ENCODE measurements around the gene PRUNE1. TPM values are rescaled to one million over a fixed set of nuclear protein-coding genes. Genes with fewer than 3 reads are reported as not detected.

PRUNE1 gene
- total RNA-seq, 2 experiments from 2014 or later: 12.4 to 15.7 TPM

GRCh38 chr1:150976401-150976821, 31.8 kb upstream of the PRUNE1 start:
- no peaks in the 10 kb centered on the region for H3K9me3 Mint-ChIP-seq
- peaks cover 53% of the 10 kb centered on the region for H3K4me1 Mint-ChIP-seq (ENCODE audit: low read depth)
- ChIA-PET CTCF (interaction anchor here (0.9 to 8.4 kb wide), 7 partner anchors 8 to 416 kb away, joined by 3 to 103 read pairs (median 3); no protein-coding TSS in a partner anchor), POLR2A (interaction anchor here (0.6 to 1.9 kb wide), 6 partner anchors 8 to 399 kb away, joined by 3 to 10 read pairs (median 3); partner anchors contain the start of gene MINDY1)
- peak overlapping the region; percentile 79 for H3K4me3 Mint-ChIP-seq
- H3K27me3 Mint-ChIP-seq: no peaks in the 10 kb centered on the region
- no peak for TF ChIP-seq CTCF (IDR thresholded peaks at IDR 0.05)
- H3K27ac Mint-ChIP-seq: peak overlapping the region; percentile 91
- intact Hi-C loops (cut with micrococcal nuclease): no loop called here
- no peak for DNase-seq
- ATAC-seq: no peak
- peaks cover 22% of the 10 kb centered on the region for H3K36me3 Mint-ChIP-seq (ENCODE audit: low read depth)

GRCh38 chr1:150976879-150977694, 31.2 kb upstream of the PRUNE1 start:
- ChIA-PET POLR2A (interaction anchor here (0.9 to 1.9 kb wide), 4 partner anchors 9 to 415 kb away, joined by 3 to 6 read pairs (median 4); no protein-coding TSS in a partner anchor), CTCF (interaction anchor here (0.9 to 8.4 kb wide), 8 partner anchors 9 to 417 kb away, joined by 3 to 103 read pairs (median 3); no protein-coding TSS in a partner anchor)
- intact Hi-C loops (cut with micrococcal nuclease): no loop called here
- Mint-ChIP-seq H3K36me3 (ENCODE audit: low read depth) (peaks cover 16% of the 10 kb centered on the region), H3K27me3 (no peaks in the 10 kb centered on the region), H3K9me3 (no peaks in the 10 kb centered on the region), H3K4me1 (ENCODE audit: low read depth) (peaks cover 47% of the 10 kb centered on the region), H3K27ac (peak overlapping the region; percentile 91), H3K4me3 (peak overlapping the region; percentile 79)
- peak; percentile 90 for DNase-seq
- ATAC-seq: peak; percentile 65
- TF ChIP-seq CTCF (IDR thresholded peaks at IDR 0.05): no peak

DNA sequence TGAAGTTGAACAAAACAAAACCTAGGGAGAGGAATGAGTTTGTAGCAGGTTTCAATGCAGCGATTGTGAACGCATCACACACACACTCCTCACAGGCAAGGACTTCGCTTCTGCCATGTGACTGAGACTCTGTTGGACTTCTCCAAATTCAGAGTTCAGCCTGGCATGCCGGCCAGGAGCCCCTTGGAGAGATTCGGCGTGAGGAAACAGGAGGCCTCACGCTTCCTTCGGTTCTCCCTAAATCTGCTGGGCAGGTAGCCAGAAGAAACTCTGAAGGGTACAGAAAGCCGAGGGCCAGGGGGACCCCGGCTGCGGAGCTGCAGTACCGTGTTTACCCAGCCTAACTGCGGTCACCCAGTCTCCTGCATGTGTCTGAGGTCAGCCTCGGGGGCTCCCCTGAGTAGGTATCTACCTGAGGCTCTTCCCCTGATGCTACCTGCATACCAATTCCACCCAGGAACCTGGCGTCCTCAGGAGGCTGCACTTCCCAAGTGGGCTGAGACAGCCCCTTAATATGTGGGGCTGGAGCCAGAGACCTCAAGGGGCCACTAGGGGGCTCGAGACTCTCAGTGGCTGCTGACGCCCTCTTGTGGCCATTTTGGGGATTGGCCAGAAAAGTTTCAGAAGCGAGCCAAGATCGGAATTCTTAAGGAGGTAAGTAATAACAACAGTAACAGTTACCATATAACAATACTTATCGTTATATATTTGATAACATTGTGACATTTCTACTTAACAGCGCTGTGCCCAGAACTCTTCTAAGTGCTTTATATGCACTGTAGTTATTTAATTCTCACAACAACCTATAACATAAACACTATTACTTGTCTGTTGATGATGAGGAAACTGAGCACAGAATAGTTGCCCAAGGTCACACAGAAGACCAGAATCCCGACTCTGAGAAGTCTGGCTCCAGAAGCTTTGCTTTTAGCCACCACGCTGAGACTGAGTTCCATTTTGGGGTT, 28.9 kb upstream of the PRUNE1 start:
- ATAC-seq (peak; percentile 60), DNase-seq (peak; percentile 96)
- H3K27me3 Mint-ChIP-seq: no peaks in the 10 kb centered on the region
- H3K36me3 Mint-ChIP-seq (ENCODE audit: low read depth): no peaks in the 10 kb centered on the region
- POLR2A ChIA-PET: interaction anchor here (1.0 to 1.2 kb wide), 2 partner anchors 21 to 66 kb away, joined by 3 read pairs; no protein-coding TSS in a partner anchor
- H3K4me1 Mint-ChIP-seq (ENCODE audit: low read depth): peaks cover 34% of the 10 kb centered on the region
- intact Hi-C loops (cut with micrococcal nuclease): no loop called here
- peak; percentile 100 for TF ChIP-seq CTCF (IDR thresholded peaks at IDR 0.05)
- H3K4me3 Mint-ChIP-seq: peak overlapping the region; percentile 61
- no peaks in the 10 kb centered on the region for H3K9me3 Mint-ChIP-seq
- CTCF ChIA-PET: interaction anchor here (0.6 to 8.4 kb wide), 21 partner anchors 9 to 417 kb away, joined by 3 to 103 read pairs (median 3); partner anchors contain the start of genes C1orf56, ENSA and MINDY1
- peak overlapping the region; percentile 47 for H3K27ac Mint-ChIP-seq

DNA sequence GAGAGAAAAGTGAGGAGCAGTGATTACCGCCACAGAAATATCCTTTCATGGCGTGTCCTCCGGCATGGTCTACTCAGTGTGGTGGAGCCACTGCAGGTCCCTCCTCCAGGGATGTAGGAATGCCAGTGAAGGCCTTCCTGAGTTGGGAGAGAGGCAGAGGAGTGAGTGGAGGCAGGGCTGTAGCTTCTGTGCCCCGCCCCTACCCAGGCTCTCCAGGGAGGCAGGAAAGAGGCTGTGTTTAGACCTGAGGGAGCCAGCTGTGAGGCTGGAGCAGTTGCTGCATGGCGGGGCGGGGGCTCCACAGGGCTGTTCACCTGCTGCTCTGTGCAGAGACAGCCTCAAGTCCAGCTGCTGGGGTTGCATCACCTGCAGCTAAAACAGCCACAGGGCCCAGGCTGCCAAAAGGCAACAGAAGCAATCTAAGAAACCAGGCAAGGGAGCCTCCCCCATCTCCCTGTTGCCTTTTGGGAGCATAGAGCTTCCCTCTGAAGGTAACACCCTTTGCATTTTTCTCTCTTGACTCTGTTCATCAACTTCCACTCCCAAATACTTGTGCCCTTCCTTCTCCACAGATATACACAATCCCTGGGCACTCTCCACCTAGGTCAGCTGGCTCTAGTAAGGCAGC, 27.0 kb upstream of the PRUNE1 start:
- H3K9me3 Mint-ChIP-seq: no peaks in the 10 kb centered on the region
- POLR2A ChIA-PET: interaction anchor here (0.6 to 3.1 kb wide), 3 partner anchors 17 to 466 kb away, joined by 3 to 9 read pairs (median 3); partner anchors contain the start of genes FALEC and MINDY1
- no peak overlapping the region for H3K4me3 Mint-ChIP-seq
- TF ChIP-seq CTCF (IDR thresholded peaks at IDR 0.05): no peak
- CTCF ChIA-PET: interaction anchor here (1.1 to 8.4 kb wide), 5 partner anchors 15 to 216 kb away, joined by 3 to 103 read pairs (median 4); partner anchors contain the start of gene CTSS
- ATAC-seq: no peak
- DNase-seq: no peak
- peaks cover 26% of the 10 kb centered on the region for H3K4me1 Mint-ChIP-seq (ENCODE audit: low read depth)
- H3K36me3 Mint-ChIP-seq (ENCODE audit: low read depth): no peaks in the 10 kb centered on the region
- H3K27ac Mint-ChIP-seq: no peak overlapping the region
- H3K27me3 Mint-ChIP-seq: no peaks in the 10 kb centered on the region
- intact Hi-C loops (cut with micrococcal nuclease): no loop called here

All from activated CD8-positive, alpha-beta T cell treated with anti-CD3 and anti-CD28 coated beads for 36 hours (primary cell).